ENCODE measurements around the gene SMIM45.
A peak's percentile ranks its signal among the peaks of the same experiment; 100 is the strongest.

SMIM45 gene

GRCh38 chr22:41966225-41966606 lies 14.3 kb downstream of the SMIM45 start:
- POLR2A ChIA-PET (ENCODE audit: unreplicated experiment), result interaction anchor here (0.6 kb wide), 1 partner anchor 1404 kb away, joined by 20 read pairs; no protein-coding TSS in a partner anchor
- no TSS peak for BruUV-seq (replicated peaks)

GRCh38 chr22:41966607-41967240 lies 14.8 kb downstream of the SMIM45 start:
- no TSS peak for BruUV-seq (replicated peaks)
- no peaks in the 10 kb centered on the region for H3K4me1 ChIP-seq (replicated peaks; ENCODE audit: insufficient read depth)
- DNase-seq, result peak; percentile 59 to 80
- no peaks in the 10 kb centered on the region for H3K9me3 ChIP-seq (ENCODE audit: insufficient read depth, low read depth)
- no peaks in the 10 kb centered on the region for H3K9me2 ChIP-seq (ENCODE audit: insufficient read depth)
- H3K4me2 ChIP-seq, result no peak overlapping the region
- H3K4me3 ChIP-seq, result no peak overlapping the region
- no peaks in the 10 kb centered on the region for H4K20me1 ChIP-seq (ENCODE audit: insufficient read depth)
- H3K27ac ChIP-seq, result no peak overlapping the region
- POLR2A ChIA-PET (ENCODE audit: unreplicated experiment), result interaction anchor here (0.6 kb wide), 1 partner anchor 1404 kb away, joined by 20 read pairs; no protein-coding TSS in a partner anchor
- H3K79me2 ChIP-seq (ENCODE audit: low read depth), result no peaks in the 10 kb centered on the region
- CTCF ChIA-PET, result interaction anchor here (0.6 kb wide), 2 partner anchors 473 to 506 kb away, joined by 3 to 5 read pairs; no protein-coding TSS in a partner anchor
- peaks cover 8% of the 10 kb centered on the region; the same call in 1 of the 2 replicates for H3K27me3 ChIP-seq (ENCODE audit: insufficient read depth, low read depth)
- no peaks in the 10 kb centered on the region for H3K36me3 ChIP-seq (ENCODE audit: low read depth)
- intact Hi-C loops (cut with micrococcal nuclease; ENCODE audit: unreplicated experiment), result loop anchor here (1.0 to 5.0 kb wide), 3 partner anchors 125 to 641 kb away; no protein-coding TSS in a partner anchor
- no peak overlapping the region for H2AFZ ChIP-seq
- no peaks in the 10 kb centered on the region for H3F3A ChIP-seq (ENCODE audit: insufficient read depth, low read depth)
- TF ChIP-seq EZH2 (IDR thresholded peaks at IDR 0.05; ENCODE audit: low read depth) (no peak), CTCF (conservative IDR thresholded peaks at IDR 0.05) (peak; percentile 73)

More at GRCh38 chr22:41966225-41966606, 14.3 kb downstream of the SMIM45 start:
- intact Hi-C loops (cut with micrococcal nuclease; ENCODE audit: unreplicated experiment), result loop anchor here (1.0 to 5.0 kb wide), 3 partner anchors 125 to 641 kb away; no protein-coding TSS in a partner anchor
- TF ChIP-seq CTCF (conservative IDR thresholded peaks at IDR 0.05), result no peak
- TF ChIP-seq EZH2 (IDR thresholded peaks at IDR 0.05; ENCODE audit: low read depth), result no peak
- no peak overlapping the region for H3K4me3 ChIP-seq
- no peaks in the 10 kb centered on the region for H4K20me1 ChIP-seq (ENCODE audit: insufficient read depth)
- peaks cover 7% of the 10 kb centered on the region; the same call in 1 of the 2 replicates for H3K27me3 ChIP-seq (ENCODE audit: insufficient read depth, low read depth)
- H3F3A ChIP-seq (ENCODE audit: insufficient read depth, low read depth), result no peaks in the 10 kb centered on the region
- no peak overlapping the region for H3K27ac ChIP-seq
- no peaks in the 10 kb centered on the region for H3K79me2 ChIP-seq (ENCODE audit: low read depth)
- CTCF ChIA-PET, result interaction anchor here (0.5 to 0.7 kb wide), 2 partner anchors 134 to 1381 kb away, joined by 7 to 14 read pairs; no protein-coding TSS in a partner anchor
- no peaks in the 10 kb centered on the region for H3K9me3 ChIP-seq (ENCODE audit: insufficient read depth, low read depth)
- H3K9me2 ChIP-seq (ENCODE audit: insufficient read depth), result no peaks in the 10 kb centered on the region
- H3K4me1 ChIP-seq (replicated peaks; ENCODE audit: insufficient read depth), result no peaks in the 10 kb centered on the region
- H3K36me3 ChIP-seq (ENCODE audit: low read depth), result no peaks in the 10 kb centered on the region
- H3K4me2 ChIP-seq, result no peak overlapping the region
- no peak overlapping the region for H2AFZ ChIP-seq
- peak in 1 of 2 experiments; percentile 24 for DNase-seq

GRCh38 chr22:41968601-41969000 lies 16.7 kb downstream of the SMIM45 start:
- no peaks in the 10 kb centered on the region for H3K4me1 ChIP-seq (replicated peaks; ENCODE audit: insufficient read depth)
- H3K4me2 ChIP-seq, result no peak overlapping the region
- no peaks in the 10 kb centered on the region for H3K9me3 ChIP-seq (ENCODE audit: insufficient read depth, low read depth)
- no peak overlapping the region for H3K27ac ChIP-seq
- no TSS peak for BruUV-seq (replicated peaks)
- peak in 1 of 2 experiments; percentile 40 for DNase-seq
- H4K20me1 ChIP-seq (ENCODE audit: insufficient read depth), result no peaks in the 10 kb centered on the region
- no peaks in the 10 kb centered on the region for H3K9me2 ChIP-seq (ENCODE audit: insufficient read depth)
- H3K36me3 ChIP-seq (ENCODE audit: low read depth), result no peaks in the 10 kb centered on the region
- no peak overlapping the region for H3K4me3 ChIP-seq
- POLR2A ChIA-PET (ENCODE audit: unreplicated experiment), result interaction anchor here (0.6 to 0.7 kb wide), 2 partner anchors 286 to 1412 kb away, joined by 4 to 6 read pairs; no protein-coding TSS in a partner anchor
- no peaks in the 10 kb centered on the region for H3K79me2 ChIP-seq (ENCODE audit: low read depth)
- CTCF ChIA-PET, result interaction anchor here (0.6 to 0.9 kb wide), 2 partner anchors 121 to 376 kb away, joined by 3 read pairs; partner anchors contain the start of gene NDUFA6
- no peaks in the 10 kb centered on the region for H3F3A ChIP-seq (ENCODE audit: insufficient read depth, low read depth)
- intact Hi-C loops (cut with micrococcal nuclease; ENCODE audit: unreplicated experiment), result loop anchor here (5.0 kb wide), 1 partner anchor 639 kb away; no protein-coding TSS in a partner anchor
- H3K27me3 ChIP-seq (ENCODE audit: insufficient read depth, low read depth), result peaks cover 16% of the 10 kb centered on the region; the same call in 1 of the 2 replicates
- H2AFZ ChIP-seq, result no peak overlapping the region
- TF ChIP-seq CTCF (conservative IDR thresholded peaks at IDR 0.05), result no peak
- no peak for TF ChIP-seq EZH2 (IDR thresholded peaks at IDR 0.05; ENCODE audit: low read depth)

All from PC-9 (cell line).